ENCODE results near the gene ANKRD30A.

- TF ChIP-seq CTCF (IDR thresholded peaks at IDR 0.05; ENCODE audit: low read depth, low read length, missing input control): no peak
- no peak for TF ChIP-seq ZBTB33 (IDR thresholded peaks at IDR 0.05)
- TF ChIP-seq REST (IDR thresholded peaks at IDR 0.05): no peak
- no peak for TF ChIP-seq ATF3 (IDR thresholded peaks at IDR 0.05)
- no peak for TF ChIP-seq MAX (IDR thresholded peaks at IDR 0.05)
- TF ChIP-seq RXRA (IDR thresholded peaks at IDR 0.05): no peak
- no peak for TF ChIP-seq HNF4G (IDR thresholded peaks at IDR 0.05)
- TF ChIP-seq TAF1 (conservative IDR thresholded peaks at IDR 0.05): no peak
- no peak for TF ChIP-seq SP1 (IDR thresholded peaks at IDR 0.05)
- TF ChIP-seq RAD21 (IDR thresholded peaks at IDR 0.05): no peak
Measured at GRCh38 chr10:37384923-37385322, 259.5 kb downstream of the ANKRD30A start.

All from liver (tissue), 3 donors.